ENCODE data around the gene TMEM117.

TMEM117 gene

DNA sequence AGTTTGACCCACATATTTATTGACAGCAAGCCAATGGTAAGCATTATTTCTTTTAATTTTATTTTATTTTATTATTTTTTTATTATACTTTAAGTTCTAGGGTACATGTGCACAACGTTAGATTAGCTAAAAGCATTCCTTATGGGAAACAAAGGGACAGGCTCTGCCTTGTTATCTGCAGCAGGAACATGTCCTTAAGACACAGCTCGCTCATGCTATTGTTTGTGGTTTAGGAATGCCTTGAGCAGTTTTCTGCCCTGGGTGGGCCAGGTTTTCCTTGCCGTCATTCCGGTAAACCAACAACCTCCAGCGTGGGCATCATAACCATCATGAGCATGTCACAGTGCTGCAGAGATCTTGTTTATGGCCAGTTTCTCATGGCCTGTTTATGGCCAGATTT, 370.2 kb downstream of the TMEM117 start:
- TF ChIP-seq, protein P1, sequence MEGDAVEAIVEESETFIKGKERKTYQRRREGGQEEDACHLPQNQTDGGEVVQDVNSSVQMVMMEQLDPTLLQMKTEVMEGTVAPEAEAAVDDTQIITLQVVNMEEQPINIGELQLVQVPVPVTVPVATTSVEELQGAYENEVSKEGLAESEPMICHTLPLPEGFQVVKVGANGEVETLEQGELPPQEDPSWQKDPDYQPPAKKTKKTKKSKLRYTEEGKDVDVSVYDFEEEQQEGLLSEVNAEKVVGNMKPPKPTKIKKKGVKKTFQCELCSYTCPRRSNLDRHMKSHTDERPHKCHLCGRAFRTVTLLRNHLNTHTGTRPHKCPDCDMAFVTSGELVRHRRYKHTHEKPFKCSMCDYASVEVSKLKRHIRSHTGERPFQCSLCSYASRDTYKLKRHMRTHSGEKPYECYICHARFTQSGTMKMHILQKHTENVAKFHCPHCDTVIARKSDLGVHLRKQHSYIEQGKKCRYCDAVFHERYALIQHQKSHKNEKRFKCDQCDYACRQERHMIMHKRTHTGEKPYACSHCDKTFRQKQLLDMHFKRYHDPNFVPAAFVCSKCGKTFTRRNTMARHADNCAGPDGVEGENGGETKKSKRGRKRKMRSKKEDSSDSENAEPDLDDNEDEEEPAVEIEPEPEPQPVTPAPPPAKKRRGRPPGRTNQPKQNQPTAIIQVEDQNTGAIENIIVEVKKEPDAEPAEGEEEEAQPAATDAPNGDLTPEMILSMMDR (IDR thresholded peaks at IDR 0.05; ENCODE audit: low read depth, low read length, missing control alignments): no peak
- no peak overlapping the region for H3K4me3 ChIP-seq (ENCODE audit: low read depth, low read length)
- no peak for DNase-seq (ENCODE audit: low read depth)

DNA sequence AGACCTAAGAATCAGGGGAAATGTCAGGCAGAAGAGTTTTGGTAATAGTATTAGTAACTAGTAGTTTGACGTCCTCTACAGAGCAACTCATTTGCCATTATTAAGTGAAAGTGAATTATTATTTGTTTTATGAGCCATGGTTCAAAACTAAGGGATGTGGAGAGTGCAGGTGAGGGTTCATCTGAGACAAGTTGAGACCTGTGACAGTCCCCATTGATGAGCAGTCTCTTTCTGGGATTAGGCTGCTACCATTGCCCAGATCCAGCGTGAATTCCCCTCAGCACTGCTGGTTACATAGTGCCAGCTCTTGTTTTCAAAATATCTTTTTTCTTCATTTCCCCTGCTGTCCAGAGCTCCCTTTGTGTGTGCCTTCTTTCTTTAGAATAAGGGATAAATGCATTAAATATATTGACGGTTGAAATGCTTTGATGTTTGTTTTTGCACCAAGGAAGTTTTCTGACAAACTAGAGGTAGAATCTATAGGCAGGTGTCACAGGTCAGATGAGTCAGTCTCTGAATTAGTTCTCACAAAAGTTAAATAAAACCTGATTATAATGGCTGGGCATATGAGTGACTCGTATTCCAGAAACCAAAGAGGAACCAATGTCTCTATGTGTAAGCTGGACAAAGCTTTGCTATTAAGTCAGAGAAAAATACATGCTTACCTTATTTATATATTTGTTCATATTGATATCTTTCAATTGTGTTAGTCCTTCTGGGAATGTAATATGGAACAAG, 381.4 kb downstream of the TMEM117 start:
- no peak overlapping the region for H3K4me3 ChIP-seq (ENCODE audit: low read depth, low read length)
- DNase-seq (ENCODE audit: low read depth): no peak
- TF ChIP-seq, protein P1 (IDR thresholded peaks at IDR 0.05; ENCODE audit: low read depth, low read length, missing control alignments): no peak

DNA sequence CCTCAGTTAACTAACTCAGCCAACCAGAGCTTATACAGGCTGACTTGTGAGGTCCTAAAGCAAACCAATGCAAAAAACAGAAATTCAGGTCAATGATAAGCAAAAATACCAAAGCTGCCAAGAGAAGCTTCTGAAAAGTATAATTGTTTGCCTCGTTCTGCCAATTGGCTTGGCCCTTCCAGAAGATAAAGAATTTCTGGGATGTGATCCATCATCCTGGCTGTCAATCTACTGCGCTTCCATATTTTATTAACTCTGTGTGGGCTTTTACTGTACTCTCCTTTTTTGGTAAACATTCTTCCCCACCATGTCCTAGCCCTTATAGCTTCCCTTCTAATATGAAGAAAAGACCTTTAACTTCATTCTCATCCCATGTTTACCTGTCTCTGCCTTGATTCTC, 387.9 kb downstream of the TMEM117 start:
- no peak overlapping the region for H3K4me3 ChIP-seq (ENCODE audit: low read depth, low read length)
- DNase-seq (ENCODE audit: low read depth): no peak
- TF ChIP-seq, protein P1 (IDR thresholded peaks at IDR 0.05; ENCODE audit: low read depth, low read length, missing control alignments): no peak

DNA sequence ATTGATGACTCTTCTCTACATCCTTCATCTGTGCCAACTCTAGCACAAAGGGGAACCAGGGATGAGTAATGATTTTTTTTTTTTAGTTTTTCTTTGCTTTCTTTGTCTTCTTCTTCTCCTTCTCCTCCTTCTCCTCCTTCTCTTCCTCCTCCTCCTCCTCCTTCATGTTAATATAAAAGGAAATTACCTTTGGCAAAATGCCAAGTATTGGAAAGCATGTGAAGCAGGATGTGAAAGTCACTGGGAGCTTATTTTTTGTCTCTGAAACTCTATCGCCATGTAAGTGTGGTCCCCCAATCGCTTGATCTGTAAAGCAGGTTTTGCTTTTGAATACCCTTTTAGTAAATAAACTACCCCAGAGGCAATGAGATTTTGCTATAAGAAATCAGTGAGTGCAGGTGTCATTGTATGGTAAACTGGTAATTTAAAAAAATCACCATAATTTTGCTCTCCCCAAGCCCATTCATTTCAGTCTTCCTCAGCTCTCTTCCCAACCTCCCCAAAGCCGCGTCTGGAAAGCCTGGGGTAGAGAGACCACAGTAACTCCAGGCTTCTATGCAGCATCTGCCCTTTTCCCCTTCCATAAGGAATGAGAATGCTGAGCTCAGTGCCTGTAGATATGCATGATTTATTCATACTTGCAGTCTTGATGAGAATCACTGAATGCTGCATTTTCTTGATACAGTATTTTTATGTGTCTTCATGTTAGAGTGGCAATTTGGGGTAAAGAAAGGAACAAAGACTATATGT, 388.7 kb downstream of the TMEM117 start:
- DNase-seq (ENCODE audit: low read depth): no peak
- TF ChIP-seq, protein P1 (IDR thresholded peaks at IDR 0.05; ENCODE audit: low read depth, low read length, missing control alignments): no peak

DNA sequence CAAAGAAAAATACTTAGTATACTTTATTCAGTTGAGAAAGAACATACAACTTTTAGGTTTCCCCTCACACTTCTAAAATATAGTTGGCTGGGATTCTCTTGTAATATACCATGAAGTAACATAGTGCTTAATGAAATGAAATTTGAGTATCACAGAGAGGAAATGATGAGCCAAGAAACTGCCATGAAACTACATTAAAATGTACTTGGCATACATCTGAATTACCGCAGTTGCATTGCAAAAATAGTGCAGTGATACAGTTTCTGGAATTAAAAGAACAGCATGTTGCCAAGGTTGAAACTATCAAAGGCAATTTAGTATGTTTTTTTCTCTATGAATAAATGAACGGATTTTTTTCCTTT, 389.2 kb downstream of the TMEM117 start:
- no peak overlapping the region for H3K4me3 ChIP-seq (ENCODE audit: low read depth, low read length)
- TF ChIP-seq, protein P1 (IDR thresholded peaks at IDR 0.05; ENCODE audit: low read depth, low read length, missing control alignments): no peak
- no peak for DNase-seq (ENCODE audit: low read depth)

More for the DNA sequence above, 388.7 kb downstream of the TMEM117 start:
- no peak overlapping the region for H3K4me3 ChIP-seq (ENCODE audit: low read depth, low read length)

DNA sequence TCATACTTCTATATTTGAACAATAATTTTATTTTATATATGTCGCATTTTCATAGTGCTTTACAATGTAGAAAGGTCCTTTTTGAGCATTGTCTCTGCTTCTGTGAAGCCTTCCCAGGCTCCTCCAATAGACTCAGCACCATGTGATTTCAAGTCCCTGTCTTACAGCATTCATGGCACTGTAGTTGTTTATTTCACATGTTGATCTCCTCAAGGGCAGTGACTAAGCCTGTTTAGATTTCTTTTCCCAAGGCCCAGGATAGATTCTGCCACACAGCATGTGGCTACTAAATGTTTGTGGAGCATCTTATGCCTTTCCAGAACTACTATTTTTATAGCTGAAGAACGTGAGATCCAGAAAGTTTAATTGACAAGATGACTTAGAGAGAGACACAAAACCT, 391.7 kb downstream of the TMEM117 start:
- TF ChIP-seq, protein P1 (IDR thresholded peaks at IDR 0.05; ENCODE audit: low read depth, low read length, missing control alignments): no peak
- DNase-seq (ENCODE audit: low read depth): no peak
- no peak overlapping the region for H3K4me3 ChIP-seq (ENCODE audit: low read depth, low read length)

Data from GM12864 (cell line).